UCSD-AML1 (cell line): ENCODE measurements around the gene SBK2.

Experiments used
- DNase-seq: peaks from one replicate; lab custom pipeline; 2025; ENCODE audit not compliant: unreplicated experiment; lab: John Stamatoyannopoulos, UW

Gene SBK2

GRCh38 chr19:55486971-55487923, 49.7 kb downstream of the SBK2 start:
- DNase-seq: peak; percentile 57

- DNase-seq: no peak
Measured at GRCh38 chr19:55486043-55486970, 50.6 kb downstream of the SBK2 start.

- no peak for DNase-seq
Measured at GRCh38 chr19:55485439-55486011, 51.4 kb downstream of the SBK2 start.

GRCh38 chr19:55484593-55485438, 52.1 kb downstream of the SBK2 start, which contains the start of gene NAT14:
Gene NAT14, plus strand, starts transcription at chr19:55485188. Its CDS starts 521 bp downstream, at chr19:55485709.
- peak; percentile 61 for DNase-seq

- DNase-seq: no peak
Measured at GRCh38 chr19:55483706-55484592, 53.0 kb downstream of the SBK2 start.

- DNase-seq: no peak
Measured at GRCh38 chr19:55482967-55483705, 53.8 kb downstream of the SBK2 start.

- DNase-seq: no peak
Measured at GRCh38 chr19:55482156-55482961, 54.6 kb downstream of the SBK2 start.

GRCh38 chr19:55481794-55482155, 55.2 kb downstream of the SBK2 start:
- DNase-seq: no peak

- DNase-seq: no peak
Measured at GRCh38 chr19:55481148-55481793, 55.7 kb downstream of the SBK2 start.

GRCh38 chr19:55479451-55480230, 57.3 kb downstream of the SBK2 start:
- DNase-seq: no peak

- no peak for DNase-seq
Measured at GRCh38 chr19:55479045-55479444, 57.9 kb downstream of the SBK2 start.
